Fibroblast of pulmonary artery (primary cell): ENCODE results near the gene MSH6.

Experiments
- DNase-seq: peaks from one replicate; pipeline ENCODE4 v3.0.0-alpha.2; 2010; ENCODE audit warnings: low read depth
- H3K4me3 ChIP-seq: replicated peaks from 2 replicates; pipeline ENCODE4 v1.5.1; 2011; ENCODE audit warnings: low read depth, mild to moderate bottlenecking, control low read depth, low read length, moderate library complexity
- TF ChIP-seq, protein P1 (sequence below): IDR thresholded peaks from 2 replicates; pipeline ENCODE4 v1.5.1; 2011; ENCODE audit warnings: mild to moderate bottlenecking, control low read depth, low read length, inconsistent platforms; ENCODE audit errors: missing control alignments

The MSH6 gene

DNA sequence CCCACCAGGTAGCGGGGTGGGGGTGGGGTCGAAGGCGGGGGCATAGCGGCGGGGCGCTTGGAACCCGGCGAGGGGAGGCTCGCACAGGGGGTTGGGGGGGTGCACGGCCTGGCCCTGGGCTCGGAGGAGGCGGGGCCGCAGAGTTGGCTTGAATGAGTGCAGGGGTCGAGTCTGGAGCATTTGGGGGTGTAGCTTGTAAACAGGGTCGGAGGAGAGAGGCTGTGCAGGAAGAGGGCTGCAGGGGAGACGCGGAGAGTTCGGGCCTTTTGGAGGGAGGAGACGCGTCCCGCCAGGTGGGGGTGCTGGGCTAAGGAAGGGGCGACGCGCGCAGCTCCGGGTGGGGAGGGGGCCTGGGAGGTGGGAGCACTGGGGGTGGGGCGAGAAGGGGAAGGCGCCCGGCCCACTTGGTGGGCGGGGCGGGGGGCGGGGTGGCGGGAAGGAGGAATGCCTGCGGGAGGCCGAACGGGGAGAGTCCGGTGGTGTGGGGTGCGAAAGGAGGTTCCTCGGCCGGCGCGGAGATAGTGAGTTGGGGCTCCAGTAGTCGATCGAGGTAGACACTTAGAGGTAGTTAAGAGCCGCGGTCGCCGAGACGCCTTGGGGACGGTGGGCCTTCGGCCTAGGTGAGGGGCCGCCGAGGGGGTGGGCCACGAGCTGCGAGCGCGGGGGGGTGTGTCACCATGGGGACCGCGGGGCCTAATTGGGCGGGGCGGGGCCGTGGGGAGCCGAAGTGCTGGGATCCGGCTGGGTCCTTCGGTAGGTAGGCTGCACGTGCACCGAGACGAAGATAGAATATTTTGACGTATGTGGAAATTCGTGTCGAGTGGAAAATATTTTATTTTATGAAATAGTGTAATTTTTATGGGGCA is 774 bp downstream of the MSH6 start:
- TF ChIP-seq, protein P1, sequence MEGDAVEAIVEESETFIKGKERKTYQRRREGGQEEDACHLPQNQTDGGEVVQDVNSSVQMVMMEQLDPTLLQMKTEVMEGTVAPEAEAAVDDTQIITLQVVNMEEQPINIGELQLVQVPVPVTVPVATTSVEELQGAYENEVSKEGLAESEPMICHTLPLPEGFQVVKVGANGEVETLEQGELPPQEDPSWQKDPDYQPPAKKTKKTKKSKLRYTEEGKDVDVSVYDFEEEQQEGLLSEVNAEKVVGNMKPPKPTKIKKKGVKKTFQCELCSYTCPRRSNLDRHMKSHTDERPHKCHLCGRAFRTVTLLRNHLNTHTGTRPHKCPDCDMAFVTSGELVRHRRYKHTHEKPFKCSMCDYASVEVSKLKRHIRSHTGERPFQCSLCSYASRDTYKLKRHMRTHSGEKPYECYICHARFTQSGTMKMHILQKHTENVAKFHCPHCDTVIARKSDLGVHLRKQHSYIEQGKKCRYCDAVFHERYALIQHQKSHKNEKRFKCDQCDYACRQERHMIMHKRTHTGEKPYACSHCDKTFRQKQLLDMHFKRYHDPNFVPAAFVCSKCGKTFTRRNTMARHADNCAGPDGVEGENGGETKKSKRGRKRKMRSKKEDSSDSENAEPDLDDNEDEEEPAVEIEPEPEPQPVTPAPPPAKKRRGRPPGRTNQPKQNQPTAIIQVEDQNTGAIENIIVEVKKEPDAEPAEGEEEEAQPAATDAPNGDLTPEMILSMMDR, result no peak
- H3K4me3 ChIP-seq, result peak overlapping the region; percentile 82
- DNase-seq, result peak; percentile 43

DNA sequence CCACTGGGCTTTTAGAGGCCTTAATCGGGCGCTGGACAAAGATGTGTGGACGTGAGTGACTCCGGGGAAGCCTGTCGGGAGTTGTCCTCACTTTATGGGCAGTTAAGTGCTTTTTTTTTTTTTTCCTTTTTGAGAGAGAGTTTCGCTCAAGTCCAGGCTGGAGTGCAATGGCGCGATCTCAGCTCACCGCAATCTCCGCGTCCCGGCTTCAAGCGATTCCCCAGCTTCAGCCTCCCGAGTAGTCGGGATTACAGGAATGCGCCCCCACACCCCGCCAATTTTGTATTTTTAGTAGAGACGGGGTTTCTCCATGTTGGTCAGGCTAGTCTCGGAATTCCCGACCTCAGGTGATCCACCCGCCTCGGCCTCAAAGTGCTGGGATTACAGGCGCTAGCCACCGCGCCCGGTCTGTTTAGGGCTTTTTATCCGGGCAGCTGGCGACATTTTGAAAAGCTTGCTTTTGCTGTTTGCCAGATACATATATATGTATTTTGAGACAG is 1.5 kb downstream of the MSH6 start:
- peak overlapping the region; percentile 82 for H3K4me3 ChIP-seq
- DNase-seq, result peak; percentile 26
- TF ChIP-seq, protein P1, result no peak

- no peak overlapping the region for H3K4me3 ChIP-seq
- DNase-seq, result no peak
- TF ChIP-seq, protein P1, result no peak
Measured at GRCh38 chr2:47785986-47786385, 3.0 kb downstream of the MSH6 start.

GRCh38 chr2:47796090-47796697 is 13.2 kb downstream of the MSH6 start:
- no peak for DNase-seq
- H3K4me3 ChIP-seq, result no peak overlapping the region
- TF ChIP-seq, protein P1, result no peak

DNA sequence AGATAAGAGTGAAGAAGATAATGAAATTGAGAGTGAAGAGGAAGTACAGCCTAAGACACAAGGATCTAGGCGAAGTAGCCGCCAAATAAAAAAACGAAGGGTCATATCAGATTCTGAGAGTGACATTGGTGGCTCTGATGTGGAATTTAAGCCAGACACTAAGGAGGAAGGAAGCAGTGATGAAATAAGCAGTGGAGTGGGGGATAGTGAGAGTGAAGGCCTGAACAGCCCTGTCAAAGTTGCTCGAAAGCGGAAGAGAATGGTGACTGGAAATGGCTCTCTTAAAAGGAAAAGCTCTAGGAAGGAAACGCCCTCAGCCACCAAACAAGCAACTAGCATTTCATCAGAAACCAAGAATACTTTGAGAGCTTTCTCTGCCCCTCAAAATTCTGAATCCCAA is 15.7 kb downstream of the MSH6 start:
- TF ChIP-seq, protein P1, result no peak
- no peak for DNase-seq
- H3K4me3 ChIP-seq, result no peak overlapping the region

- no peak for DNase-seq
- TF ChIP-seq, protein P1, result no peak
- no peak overlapping the region for H3K4me3 ChIP-seq
Measured at GRCh38 chr2:47799031-47799609, 16.2 kb downstream of the MSH6 start.
